ENCODE data around the gene TMEM184A.

TMEM184A gene

GRCh38 chr7:1496531-1497292, 59.3 kb downstream of the TMEM184A start:
- Histone ChIP-seq H3K36me3 (ENCODE audit: control insufficient read depth, insufficient read depth, low read length) (peaks cover 6% of the 10 kb centered on the region), H3K56ac (ENCODE audit: low read length) (no peak overlapping the region), H3K4me2 (ENCODE audit: low read length) (no peak overlapping the region), H3K4ac (ENCODE audit: low read depth, low read length) (no peak overlapping the region), H3K9ac (ENCODE audit: low read length) (no peak overlapping the region), H2BK120ac (ENCODE audit: low read depth, low read length) (no peak overlapping the region), H2AK5ac (ENCODE audit: low read length) (no peak overlapping the region), H3K27me3 (ENCODE audit: insufficient read depth, low read length, poor library complexity) (no peaks in the 10 kb centered on the region), H3K4me3 (ENCODE audit: low read length) (no peak overlapping the region), H3K18ac (ENCODE audit: low read length) (no peak overlapping the region), H3K4me1 (ENCODE audit: control insufficient read depth, low read depth, low read length) (no peaks in the 10 kb centered on the region), H2BK15ac (replicated peaks; ENCODE audit: low read depth) (no peak overlapping the region), H3K23ac (ENCODE audit: low read length) (no peak overlapping the region), H3K27ac (ENCODE audit: low read depth, low read length) (no peak overlapping the region), H2BK5ac (ENCODE audit: low read length) (no peak overlapping the region), H4K5ac (ENCODE audit: low read length) (no peak overlapping the region), H3K79me2 (ENCODE audit: control insufficient read depth, insufficient read depth, low read length) (peaks cover 2% of the 10 kb centered on the region), H3K79me1 (ENCODE audit: low read length) (peaks cover 2% of the 10 kb centered on the region), H4K8ac (ENCODE audit: low read depth, low read length) (no peak overlapping the region)
- no CpG with 5 or more reads among the region's 33 CpGs for WGBS (ENCODE audit: extremely low coverage, insufficient coverage, low lambda C conversion rate)
- DNase-seq, result no peak

- Histone ChIP-seq H3K79me1 (ENCODE audit: low read length) (no peaks in the 10 kb centered on the region), H3K4ac (ENCODE audit: low read depth, low read length) (no peak overlapping the region), H3K4me2 (ENCODE audit: low read length) (no peak overlapping the region), H3K18ac (ENCODE audit: low read length) (no peak overlapping the region), H3K23ac (ENCODE audit: low read length) (no peak overlapping the region), H3K4me1 (ENCODE audit: control insufficient read depth, low read depth, low read length) (no peaks in the 10 kb centered on the region), H2BK5ac (ENCODE audit: low read length) (no peak overlapping the region), H3K27me3 (ENCODE audit: insufficient read depth, low read length, poor library complexity) (no peaks in the 10 kb centered on the region), H3K56ac (ENCODE audit: low read length) (no peak overlapping the region), H4K8ac (ENCODE audit: low read depth, low read length) (no peak overlapping the region), H4K5ac (ENCODE audit: low read length) (no peak overlapping the region), H3K4me3 (ENCODE audit: low read length) (no peak overlapping the region), H2BK120ac (ENCODE audit: low read depth, low read length) (no peak overlapping the region), H3K9ac (ENCODE audit: low read length) (no peak overlapping the region), H2AK5ac (ENCODE audit: low read length) (no peak overlapping the region), H3K79me2 (ENCODE audit: control insufficient read depth, insufficient read depth, low read length) (no peaks in the 10 kb centered on the region), H2BK15ac (replicated peaks; ENCODE audit: low read depth) (no peak overlapping the region), H3K27ac (ENCODE audit: low read depth, low read length) (no peak overlapping the region), H3K36me3 (ENCODE audit: control insufficient read depth, insufficient read depth, low read length) (peaks cover 7% of the 10 kb centered on the region)
- WGBS (ENCODE audit: extremely low coverage, insufficient coverage, low lambda C conversion rate), result no CpG with 5 or more reads among the region's 34 CpGs
- DNase-seq, result no peak
Observed at GRCh38 chr7:1495564-1496242, 60.3 kb downstream of the TMEM184A start.

- Histone ChIP-seq H3K56ac (ENCODE audit: low read length) (no peak overlapping the region), H3K4me3 (ENCODE audit: low read length) (no peak overlapping the region), H3K4me1 (ENCODE audit: control insufficient read depth, low read depth, low read length) (no peaks in the 10 kb centered on the region), H4K5ac (ENCODE audit: low read length) (no peak overlapping the region), H3K79me2 (ENCODE audit: control insufficient read depth, insufficient read depth, low read length) (no peaks in the 10 kb centered on the region), H3K79me1 (ENCODE audit: low read length) (no peaks in the 10 kb centered on the region), H3K27ac (ENCODE audit: low read depth, low read length) (no peak overlapping the region), H2BK120ac (ENCODE audit: low read depth, low read length) (no peak overlapping the region), H2BK15ac (replicated peaks; ENCODE audit: low read depth) (no peak overlapping the region), H4K8ac (ENCODE audit: low read depth, low read length) (no peak overlapping the region), H3K18ac (ENCODE audit: low read length) (no peak overlapping the region), H2AK5ac (ENCODE audit: low read length) (no peak overlapping the region), H3K4ac (ENCODE audit: low read depth, low read length) (no peak overlapping the region), H2BK5ac (ENCODE audit: low read length) (no peak overlapping the region), H3K27me3 (ENCODE audit: insufficient read depth, low read length, poor library complexity) (no peaks in the 10 kb centered on the region), H3K9ac (ENCODE audit: low read length) (no peak overlapping the region), H3K23ac (ENCODE audit: low read length) (no peak overlapping the region), H3K4me2 (ENCODE audit: low read length) (no peak overlapping the region), H3K36me3 (ENCODE audit: control insufficient read depth, insufficient read depth, low read length) (peaks cover 6% of the 10 kb centered on the region)
- no CpG with 5 or more reads among the region's 27 CpGs for WGBS (ENCODE audit: extremely low coverage, insufficient coverage, low lambda C conversion rate)
- DNase-seq, result no peak
Observed at GRCh38 chr7:1494866-1495563, 61.0 kb downstream of the TMEM184A start.

- no peak overlapping the region for H3K56ac ChIP-seq (ENCODE audit: low read length)
- H2BK5ac ChIP-seq (ENCODE audit: low read length), result no peak overlapping the region
- H3K9ac ChIP-seq (ENCODE audit: low read length), result no peak overlapping the region
- no peak overlapping the region for H2BK120ac ChIP-seq (ENCODE audit: low read depth, low read length)
- H3K4me1 ChIP-seq (ENCODE audit: control insufficient read depth, low read depth, low read length), result no peaks in the 10 kb centered on the region
- no peaks in the 10 kb centered on the region for H3K79me1 ChIP-seq (ENCODE audit: low read length)
- H2AK5ac ChIP-seq (ENCODE audit: low read length), result no peak overlapping the region
- no CpG with 5 or more reads among the region's 25 CpGs for WGBS (ENCODE audit: extremely low coverage, insufficient coverage, low lambda C conversion rate)
- H3K4me2 ChIP-seq (ENCODE audit: low read length), result no peak overlapping the region
- H4K8ac ChIP-seq (ENCODE audit: low read depth, low read length), result no peak overlapping the region
- no peaks in the 10 kb centered on the region for H3K27me3 ChIP-seq (ENCODE audit: insufficient read depth, low read length, poor library complexity)
- no peak overlapping the region for H3K4ac ChIP-seq (ENCODE audit: low read depth, low read length)
- peaks cover 5% of the 10 kb centered on the region for H3K36me3 ChIP-seq (ENCODE audit: control insufficient read depth, insufficient read depth, low read length)
- no peak overlapping the region for H3K4me3 ChIP-seq (ENCODE audit: low read length)
- H3K79me2 ChIP-seq (ENCODE audit: control insufficient read depth, insufficient read depth, low read length), result no peaks in the 10 kb centered on the region
- H3K18ac ChIP-seq (ENCODE audit: low read length), result no peak overlapping the region
- H2BK15ac ChIP-seq (replicated peaks; ENCODE audit: low read depth), result no peak overlapping the region
- H3K23ac ChIP-seq (ENCODE audit: low read length), result no peak overlapping the region
- no peak for DNase-seq
- H3K27ac ChIP-seq (ENCODE audit: low read depth, low read length), result no peak overlapping the region
- H4K5ac ChIP-seq (ENCODE audit: low read length), result no peak overlapping the region
Observed at GRCh38 chr7:1494447-1494846, 61.6 kb downstream of the TMEM184A start.

GRCh38 chr7:1493571-1493970, 62.4 kb downstream of the TMEM184A start:
- Histone ChIP-seq H3K27me3 (ENCODE audit: insufficient read depth, low read length, poor library complexity) (no peaks in the 10 kb centered on the region), H2BK5ac (ENCODE audit: low read length) (no peak overlapping the region), H2BK15ac (replicated peaks; ENCODE audit: low read depth) (no peak overlapping the region), H4K5ac (ENCODE audit: low read length) (no peak overlapping the region), H2BK120ac (ENCODE audit: low read depth, low read length) (no peak overlapping the region), H3K18ac (ENCODE audit: low read length) (no peak overlapping the region), H3K4me2 (ENCODE audit: low read length) (no peak overlapping the region), H3K36me3 (ENCODE audit: control insufficient read depth, insufficient read depth, low read length) (peaks cover 5% of the 10 kb centered on the region), H3K4me3 (ENCODE audit: low read length) (no peak overlapping the region), H2AK5ac (ENCODE audit: low read length) (no peak overlapping the region), H4K8ac (ENCODE audit: low read depth, low read length) (no peak overlapping the region), H3K9ac (ENCODE audit: low read length) (no peak overlapping the region), H3K79me1 (ENCODE audit: low read length) (no peaks in the 10 kb centered on the region), H3K79me2 (ENCODE audit: control insufficient read depth, insufficient read depth, low read length) (no peaks in the 10 kb centered on the region), H3K23ac (ENCODE audit: low read length) (no peak overlapping the region), H3K4ac (ENCODE audit: low read depth, low read length) (no peak overlapping the region), H3K27ac (ENCODE audit: low read depth, low read length) (no peak overlapping the region), H3K4me1 (ENCODE audit: control insufficient read depth, low read depth, low read length) (no peaks in the 10 kb centered on the region), H3K56ac (ENCODE audit: low read length) (no peak overlapping the region)
- no peak for DNase-seq
- no CpG with 5 or more reads among the region's 26 CpGs for WGBS (ENCODE audit: extremely low coverage, insufficient coverage, low lambda C conversion rate)
